Left lung (tissue), 10 donors: ENCODE data around the gene DNAJC1. TPM values are rescaled to one million over a fixed set of nuclear protein-coding genes. Genes with fewer than 3 reads are reported as not detected.

Source experiments
- ATAC-seq: fragments of 200-7000 bp; cut with Tn5 transposase; one replicate; pipeline ENCODE4 v1.9.1; 2020; ENCODE audit warnings: moderate library complexity
- DNase-seq, 4 donors: peaks; one replicate each; pipeline ENCODE4 v3.0.0-alpha.2; 2013 to 2020
- H3K27ac ChIP-seq, 2 donors: fragments of 200-600 bp; sonication (generic) in 1 of 2; one replicate each; pipeline versions ENCODE4 v1.5.0 to v1.8.0; 2020 to 2021
- H3K27me3 ChIP-seq, 2 donors: fragments of 200-600 bp; sonication (generic) in 1 of 2; one replicate each; pipeline versions ENCODE4 v1.5.0 to v1.8.0; 2020 to 2021
- H3K36me3 ChIP-seq, 2 donors: fragments of 200-600 bp; sonication (generic) in 1 of 2; one replicate each; pipeline versions ENCODE4 v1.5.0 to v1.8.0; 2020 to 2021
- H3K4me1 ChIP-seq, 2 donors: fragments of 200-600 bp; one replicate each; pipeline ENCODE4 v1.8.0; 2021
- H3K4me3 ChIP-seq, 2 donors: fragments of 200-600 bp; sonication (generic) in 1 of 2; one replicate each; pipeline versions ENCODE4 v1.5.0 to v1.8.0; 2020 to 2021; ENCODE audit warnings: mild to moderate bottlenecking in 1 of 2
- H3K9me3 ChIP-seq, 2 donors: fragments of 200-600 bp; sonication (generic) in 1 of 2; one replicate each; pipeline versions ENCODE4 v1.5.0 to v1.8.0; 2020 to 2021
- intact Hi-C, 2 donors: fragments of 100-400 bp; cut with DNase I; formaldehyde crosslinking; loops; one replicate each; pipeline versions ENCODE4 v1.11.2 to v1.14.2; 2022
- polyA plus RNA-seq, 6 donors: library from polyadenylated mRNA; unstranded; fragments of 120-200 nt; gene quantifications; one replicate each; pipeline ENCODE4 v1.2.1, GENCODE V29; 2013; ENCODE audit not compliant: insufficient read length in 6 of 6
- total RNA-seq, 2 donors: library from RNA; stranded (reverse); fragmentation: NEBNext Ultra II Directional; extraction: Animal tissue kit (Norgen Biotek cat#: 25700); gene quantifications; one replicate each; pipeline ENCODE4 v1.2.1, GENCODE V29; 2021
- TF ChIP-seq, protein P1 (sequence below), 2 donors: fragments of 200-600 bp; sonication (generic) in 1 of 2; IDR thresholded peaks; one replicate each; pipeline versions ENCODE4 v1.5.0 to v1.8.0; 2021; ENCODE audit warnings: antibody characterized with exemption in 2 of 2
- donor health status: DM: no; HTN: yes; CAD: no.
- donor health status: DM: no; HTN: no; CAD: no.

DNAJC1 gene
- total and polyA plus RNA-seq, 8 donors: 29.1 to 40.9 (median 32.9) TPM

DNA sequence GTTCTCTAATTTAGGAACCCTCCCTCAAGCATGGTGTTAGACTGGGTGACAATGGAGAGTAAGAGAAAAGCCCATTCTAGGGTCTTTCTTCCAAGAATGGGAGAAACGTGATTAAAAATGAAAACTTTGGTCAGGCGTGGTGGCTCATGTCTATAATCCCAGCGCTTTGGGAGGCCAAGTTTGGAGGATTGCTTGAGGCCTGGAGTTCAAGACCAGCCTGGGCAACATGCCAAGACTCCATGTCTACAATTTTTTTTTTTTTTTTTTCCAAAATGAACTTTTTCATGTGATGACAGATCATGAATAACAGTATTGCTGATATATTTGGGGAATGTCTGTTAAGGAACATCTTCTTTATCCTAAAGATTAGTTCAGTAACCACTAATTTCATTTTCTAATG lies 274.9 kb downstream of the DNAJC1 start:
- no peak for ATAC-seq
- H3K4me3 ChIP-seq: no peak overlapping the region
- H3K27me3 ChIP-seq: no peaks in the 10 kb centered on the region
- intact Hi-C loops: no loop called here
- peaks cover 0 to 30% of the 10 kb centered on the region in 2 donors for H3K36me3 ChIP-seq
- DNase-seq: no peak
- H3K4me1 ChIP-seq: peaks cover 15 to 24% of the 10 kb centered on the region in 2 donors
- H3K9me3 ChIP-seq: no peaks in the 10 kb centered on the region
- no peak overlapping the region for H3K27ac ChIP-seq
- TF ChIP-seq, protein P1, sequence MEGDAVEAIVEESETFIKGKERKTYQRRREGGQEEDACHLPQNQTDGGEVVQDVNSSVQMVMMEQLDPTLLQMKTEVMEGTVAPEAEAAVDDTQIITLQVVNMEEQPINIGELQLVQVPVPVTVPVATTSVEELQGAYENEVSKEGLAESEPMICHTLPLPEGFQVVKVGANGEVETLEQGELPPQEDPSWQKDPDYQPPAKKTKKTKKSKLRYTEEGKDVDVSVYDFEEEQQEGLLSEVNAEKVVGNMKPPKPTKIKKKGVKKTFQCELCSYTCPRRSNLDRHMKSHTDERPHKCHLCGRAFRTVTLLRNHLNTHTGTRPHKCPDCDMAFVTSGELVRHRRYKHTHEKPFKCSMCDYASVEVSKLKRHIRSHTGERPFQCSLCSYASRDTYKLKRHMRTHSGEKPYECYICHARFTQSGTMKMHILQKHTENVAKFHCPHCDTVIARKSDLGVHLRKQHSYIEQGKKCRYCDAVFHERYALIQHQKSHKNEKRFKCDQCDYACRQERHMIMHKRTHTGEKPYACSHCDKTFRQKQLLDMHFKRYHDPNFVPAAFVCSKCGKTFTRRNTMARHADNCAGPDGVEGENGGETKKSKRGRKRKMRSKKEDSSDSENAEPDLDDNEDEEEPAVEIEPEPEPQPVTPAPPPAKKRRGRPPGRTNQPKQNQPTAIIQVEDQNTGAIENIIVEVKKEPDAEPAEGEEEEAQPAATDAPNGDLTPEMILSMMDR (IDR thresholded peaks at IDR 0.05): no peak

DNA sequence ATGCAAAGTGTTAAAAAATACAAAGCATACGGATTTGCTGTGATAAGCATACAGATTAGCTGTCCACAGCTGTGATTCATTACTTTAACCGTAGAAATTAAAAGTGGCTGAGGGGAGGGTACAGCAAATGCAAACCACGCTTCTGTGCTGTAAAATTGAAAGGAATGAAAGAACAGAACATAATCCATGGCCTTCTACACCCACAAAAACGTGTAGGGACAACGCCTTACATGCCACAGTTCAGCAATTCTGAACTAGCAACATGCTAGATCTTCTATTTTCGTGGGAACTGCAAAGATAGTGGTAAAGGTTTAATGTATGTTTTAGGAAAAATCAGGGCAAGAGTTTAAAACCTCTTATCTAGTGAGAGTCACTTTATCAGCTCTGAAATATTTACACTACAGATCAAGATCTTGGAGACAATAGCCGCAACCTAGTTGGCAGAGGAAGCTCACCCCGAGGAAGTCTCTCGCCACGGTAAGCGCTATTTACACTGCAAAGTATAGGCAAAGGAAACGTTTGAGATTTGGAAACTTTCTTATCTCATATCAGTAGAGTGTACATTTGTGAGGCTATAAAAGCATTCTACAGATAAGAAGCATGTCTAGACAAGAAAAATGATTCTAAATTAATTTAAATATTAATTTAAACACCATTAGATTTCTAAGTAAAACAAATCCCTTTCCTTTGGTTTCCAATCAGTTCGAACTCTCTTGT lies 275.9 kb downstream of the DNAJC1 start:
- TF ChIP-seq, protein P1 (IDR thresholded peaks at IDR 0.05): no peak
- Histone ChIP-seq H3K27ac (no peak overlapping the region), H3K4me1 (peaks cover 15 to 27% of the 10 kb centered on the region in 2 donors), H3K4me3 (no peak overlapping the region), H3K27me3 (no peaks in the 10 kb centered on the region), H3K36me3 (peaks cover 0 to 24% of the 10 kb centered on the region in 2 donors), H3K9me3 (no peaks in the 10 kb centered on the region)
- no peak for DNase-seq
- ATAC-seq: peak; percentile 50
- intact Hi-C loops: no loop called here

DNA sequence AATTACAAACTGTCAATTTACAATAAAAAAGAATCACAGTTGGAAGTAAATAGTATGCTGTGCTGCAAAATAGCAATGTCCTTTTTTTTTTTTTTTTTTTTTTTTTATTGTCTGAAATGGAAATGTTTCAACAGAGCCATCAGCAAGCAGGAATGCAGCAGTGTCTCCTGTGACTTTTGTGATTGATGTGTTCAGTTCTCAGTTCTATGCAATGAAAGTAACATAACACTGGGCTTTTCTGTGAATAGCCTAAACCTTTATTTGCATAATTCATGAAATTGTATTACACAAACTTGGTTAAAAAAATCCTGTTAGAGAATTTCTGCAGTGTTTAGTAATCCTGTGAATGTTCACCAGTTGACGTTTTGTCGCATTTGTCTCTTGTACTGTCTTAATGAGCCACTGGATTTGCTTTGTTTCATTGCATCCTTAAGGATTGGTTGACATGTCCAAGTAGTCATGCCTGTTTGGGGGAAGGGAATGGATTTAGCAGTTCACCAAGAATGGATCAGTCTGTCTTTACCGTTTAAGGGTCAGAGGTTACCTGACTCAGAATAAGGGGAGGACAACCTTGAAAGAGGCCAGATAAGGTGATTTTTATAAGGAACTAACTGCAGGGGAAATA lies 276.8 kb downstream of the DNAJC1 start:
- H3K9me3 ChIP-seq: no peaks in the 10 kb centered on the region
- H3K27me3 ChIP-seq: no peaks in the 10 kb centered on the region
- no peak overlapping the region for H3K4me3 ChIP-seq
- H3K36me3 ChIP-seq: peaks cover 0 to 24% of the 10 kb centered on the region in 2 donors
- no peak overlapping the region for H3K27ac ChIP-seq
- ATAC-seq: no peak
- intact Hi-C loops: no loop called here
- H3K4me1 ChIP-seq: peaks cover 15 to 27% of the 10 kb centered on the region in 2 donors
- TF ChIP-seq, protein P1 (IDR thresholded peaks at IDR 0.05): no peak
- no peak for DNase-seq

DNA sequence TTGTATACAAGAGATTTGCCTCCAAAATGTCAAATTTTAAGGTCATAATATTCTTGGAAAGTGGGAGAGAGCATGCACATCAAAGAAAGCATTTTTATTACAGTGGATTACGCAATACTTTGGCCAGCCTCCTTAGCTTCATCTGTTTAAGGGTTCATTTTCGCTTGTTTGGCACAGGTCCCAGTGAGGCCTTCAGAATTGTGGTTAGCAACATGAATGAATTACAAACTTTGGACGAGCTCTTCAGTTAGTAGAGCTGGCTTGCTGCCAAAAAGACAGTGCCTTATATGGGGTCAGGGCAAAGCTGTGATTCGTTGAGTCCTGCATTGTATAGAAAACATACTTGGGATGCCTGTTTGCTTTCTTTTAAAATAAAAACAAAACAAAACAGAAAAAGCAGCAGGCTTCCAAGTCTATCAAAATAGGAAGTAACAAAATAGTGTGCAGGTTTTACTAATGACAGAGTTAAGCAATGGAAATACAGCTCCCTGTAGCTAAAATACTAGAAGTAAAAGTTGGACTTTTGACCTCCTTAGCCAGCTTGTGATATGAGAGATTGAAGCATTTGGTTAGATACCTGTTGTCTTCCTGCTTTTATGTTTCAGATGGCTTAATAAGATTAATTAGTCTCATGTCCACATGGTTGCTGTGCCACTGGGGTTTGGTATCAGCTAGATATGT lies 278.7 kb downstream of the DNAJC1 start:
- Histone ChIP-seq H3K4me3 (no peak overlapping the region), H3K27me3 (no peaks in the 10 kb centered on the region), H3K36me3 (peaks cover 0 to 16% of the 10 kb centered on the region in 2 donors), H3K9me3 (no peaks in the 10 kb centered on the region), H3K4me1 (peaks cover 15 to 27% of the 10 kb centered on the region in 2 donors), H3K27ac (peak overlapping the region in 1 of 2 donors; percentile 29)
- intact Hi-C loops: no loop called here
- DNase-seq: peak in 3 of 4 donors; percentile 89 to 100 (median 99)
- TF ChIP-seq, protein P1 (IDR thresholded peaks at IDR 0.05): no peak
- ATAC-seq: peak; percentile 79
